Motor neuron (in vitro differentiated cells): ENCODE measurements around the gene HUNK. TPM values are rescaled to one million over a fixed set of nuclear protein-coding genes. Genes with fewer than 3 reads are reported as not detected.
"Not testable (repeated sequence)": the region's sequence is repeated elsewhere in the genome, so short reads cannot be mapped to it uniquely, and the experiment has no call there.

Source experiments
- ATAC-seq, 8 experiments: fragments of 200-7000 bp; cut with Tn5 transposase; replicated peaks in 6 of 8; 2 replicates each; pipeline ENCODE4 v1.8.0; 2021; ENCODE audit warnings: mild to moderate bottlenecking in 8 of 8, moderate library complexity in 8 of 8
- H3K27ac ChIP-seq, 2 donors: fragments of 250-450 bp; sonication (Bioruptor Pico); 2 replicates each; pipeline ENCODE4 v1.9.0; 2021; ENCODE audit warnings: antibody characterized with exemption in 2 of 2, mild to moderate bottlenecking in 2 of 2, moderate library complexity in 1 of 2
- H3K4me1 ChIP-seq, 2 donors: fragments of 250-450 bp; sonication (Bioruptor Pico); replicated peaks in 1 of 2; 2 replicates each; pipeline ENCODE4 v1.6.1; 2021; ENCODE audit warnings: antibody characterized with exemption in 2 of 2, mild to moderate bottlenecking in 2 of 2, moderate library complexity in 1 of 2
- H3K4me3 ChIP-seq, 5 donors: fragments of 250-450 bp; sonication (Bioruptor Pico); 2 replicates each; pipeline ENCODE4 v1.9.0; 2021; ENCODE audit warnings: antibody characterized with exemption in 5 of 5, mild to moderate bottlenecking in 5 of 5, moderate library complexity in 4 of 5
- WGBS, 10 experiments: fragments of 450-650 bp; shearing (Covaris generic); methylation state at CpG; one replicate each; pipeline ENCODE4 v1.0.0; 2022; 5-methylcytosine and 5-hydroxymethylcytosine counted together
- in situ Hi-C, 9 experiments: fragments of 400-800 bp; cut with MboI; loops; one replicate each; pipeline ENCODE4 v1.15.0; 2021; ENCODE audit warnings: low sequenced_read_pairs in 9 of 9, low pct_unique_long_range_greater_than_20kb in 2 of 9; ENCODE audit not compliant: unreplicated experiment in 9 of 9
- total RNA-seq, 8 experiments: library from RNA; unstranded; fragments of 300-600 nt; gene quantifications; 2 replicates each; pipeline versions ENCODE4 v1.2.3 to v1.2.4, GENCODE V29; 2022

HUNK gene
- total RNA-seq, 8 experiments from 2014 or later, result 2.5 to 15.8 (median 5.5) TPM

DNA sequence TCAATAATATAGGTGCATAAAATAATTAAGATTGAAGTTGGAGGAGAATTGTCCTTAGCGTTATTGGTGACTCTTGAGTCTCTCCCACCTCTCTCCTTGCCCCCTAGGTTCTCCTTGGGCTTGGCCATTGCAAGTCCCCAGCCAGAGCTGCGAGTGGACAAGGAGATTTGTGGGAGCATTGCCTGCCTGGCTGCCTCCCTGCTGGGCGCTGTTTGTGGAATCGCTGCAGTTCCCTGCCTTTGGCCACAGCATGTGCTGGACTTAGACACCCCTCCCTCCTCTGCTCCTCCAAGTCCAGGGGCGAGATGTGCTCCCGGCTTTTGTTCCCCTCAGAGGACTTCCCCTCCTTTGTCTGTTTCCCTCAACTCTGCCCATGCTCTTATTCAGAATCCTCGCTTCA is 21.9 kb upstream of the HUNK start:
- in situ Hi-C loops, result loop anchor here in 6 of 9 experiments (25.0 kb wide), 2 partner anchors 89 to 411 kb away; no protein-coding TSS in a partner anchor
- ATAC-seq, result no peak
- no peaks in the 10 kb centered on the region for H3K4me1 ChIP-seq
- H3K4me3 ChIP-seq, result no peak overlapping the region
- H3K27ac ChIP-seq, result no peak overlapping the region
- WGBS, 10 experiments, result 78 to 100% (median 91%) methylated on average over 2 to 4 of the region's 7 CpGs; no CpG with 5 or more reads in 2 of the 10 experiments

DNA sequence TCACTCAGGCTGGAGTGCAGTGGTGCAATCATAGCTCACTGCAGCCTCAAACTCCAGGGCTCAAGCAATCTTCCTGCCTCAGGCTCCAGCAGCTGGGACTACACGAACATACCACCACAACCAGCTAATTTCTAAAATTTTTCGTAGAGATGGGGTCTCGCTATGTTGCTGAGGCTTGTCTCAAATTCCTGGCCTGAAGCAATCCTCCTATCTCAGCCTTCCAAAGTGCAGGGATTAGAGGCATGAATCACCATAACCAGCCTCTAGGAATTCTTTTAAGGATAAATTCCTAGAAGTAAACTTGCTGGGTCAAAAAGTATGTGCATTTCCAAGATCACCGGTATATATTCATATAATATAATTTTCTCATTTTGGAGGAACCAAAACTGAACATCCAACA is 17.6 kb upstream of the HUNK start:
- H3K27ac ChIP-seq, result no peak overlapping the region
- H3K4me1 ChIP-seq, result no peaks in the 10 kb centered on the region
- in situ Hi-C loops, result loop anchor here in 6 of 9 experiments (25.0 kb wide), 2 partner anchors 93 to 407 kb away; no protein-coding TSS in a partner anchor
- WGBS, 10 experiments, result 19 to 92% (median 79%) methylated on average over 1 to 4 of the region's 4 CpGs; no CpG with 5 or more reads in 3 of the 10 experiments
- ATAC-seq, result no peak
- no peak overlapping the region for H3K4me3 ChIP-seq

DNA sequence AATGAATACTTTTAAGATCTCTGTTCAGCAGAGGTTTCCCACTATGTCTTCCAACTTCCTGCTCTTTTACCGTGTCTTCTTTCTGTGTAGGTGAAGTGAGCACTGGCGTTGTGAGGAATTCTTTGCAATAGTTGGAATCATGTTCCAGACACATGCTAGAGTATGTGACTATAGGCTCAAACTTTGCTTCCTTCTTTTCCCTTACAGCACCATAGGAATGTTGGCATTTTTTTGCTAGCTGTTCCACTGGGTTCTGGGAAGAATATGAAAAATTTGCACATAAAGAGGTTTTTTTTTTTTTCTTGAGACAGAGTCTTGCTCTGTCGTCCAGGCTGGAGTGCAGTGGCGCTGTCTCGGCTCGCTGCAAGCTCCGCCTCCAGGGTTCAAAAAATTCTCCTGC is 15.7 kb upstream of the HUNK start:
- in situ Hi-C loops, result loop anchor here in 6 of 9 experiments (25.0 kb wide), 2 partner anchors 95 to 405 kb away; no protein-coding TSS in a partner anchor
- no peak overlapping the region for H3K27ac ChIP-seq
- no peaks in the 10 kb centered on the region for H3K4me1 ChIP-seq
- WGBS, 10 experiments, result 39 to 98% (median 83%) methylated on average over 1 to 7 of the region's 7 CpGs
- ATAC-seq, result no peak
- H3K4me3 ChIP-seq, result no peak overlapping the region

DNA sequence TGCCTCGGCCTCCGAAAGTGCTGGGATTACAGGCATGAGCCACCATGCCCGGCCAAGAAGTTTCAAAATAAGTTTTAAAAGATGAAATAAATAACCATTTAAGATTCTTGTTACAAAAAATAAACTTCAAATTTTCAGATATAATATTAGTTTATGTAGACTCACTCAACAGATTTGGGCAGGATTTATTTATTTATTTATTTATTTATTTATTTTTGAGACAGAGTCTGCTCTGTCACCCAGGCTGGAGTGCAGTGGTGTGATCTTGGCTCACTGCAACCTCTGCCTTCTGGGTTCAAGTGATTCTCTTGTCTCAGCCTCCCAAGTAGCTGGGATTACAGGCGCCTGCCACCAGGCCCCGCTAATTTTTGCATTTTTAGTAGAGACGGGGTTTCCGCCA is 15.2 kb upstream of the HUNK start:
- not testable (repeated sequence) for H3K4me3 ChIP-seq, ATAC-seq, H3K27ac ChIP-seq, H3K4me1 ChIP-seq
- 83 to 100% (median 96%) methylated on average over 1 to 4 of the region's 7 CpGs; no CpG with 5 or more reads in 2 of the 10 experiments for WGBS, 10 experiments
- in situ Hi-C loops, result loop anchor here in 6 of 9 experiments (25.0 kb wide), 2 partner anchors 95 to 405 kb away; no protein-coding TSS in a partner anchor

DNA sequence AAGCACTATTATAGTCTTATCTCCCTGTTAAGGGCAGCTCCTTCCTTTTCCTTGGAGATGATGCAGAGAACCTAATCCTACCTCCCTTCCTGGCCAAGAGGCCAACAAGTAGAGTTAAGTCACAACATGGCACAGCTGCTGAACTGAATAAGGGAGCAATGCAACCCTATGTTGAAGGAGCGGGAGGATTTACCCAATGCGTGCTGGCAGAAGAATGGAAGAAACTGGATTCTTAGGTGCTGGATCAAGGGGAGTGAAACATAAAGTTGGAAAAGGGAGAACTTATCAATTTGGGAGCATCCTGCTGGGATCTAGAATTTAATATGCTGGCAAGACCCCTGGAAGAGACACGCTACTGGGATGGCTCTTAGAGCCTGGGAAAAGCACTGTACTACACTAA is 12.0 kb upstream of the HUNK start:
- H3K4me3 ChIP-seq, result no peak overlapping the region
- H3K4me1 ChIP-seq, result peaks cover 0 to 2% of the 10 kb centered on the region in 2 donors
- no peak for ATAC-seq
- in situ Hi-C loops, result loop anchor here in 7 of 9 experiments (10.0 to 25.0 kb wide), 3 partner anchors 66 to 401 kb away; no protein-coding TSS in a partner anchor
- WGBS, 10 experiments, result 71 to 96% (median 89%) methylated on average over 1 to 3 of the region's 3 CpGs; no CpG with 5 or more reads in 6 of the 10 experiments
- no peak overlapping the region for H3K27ac ChIP-seq

DNA sequence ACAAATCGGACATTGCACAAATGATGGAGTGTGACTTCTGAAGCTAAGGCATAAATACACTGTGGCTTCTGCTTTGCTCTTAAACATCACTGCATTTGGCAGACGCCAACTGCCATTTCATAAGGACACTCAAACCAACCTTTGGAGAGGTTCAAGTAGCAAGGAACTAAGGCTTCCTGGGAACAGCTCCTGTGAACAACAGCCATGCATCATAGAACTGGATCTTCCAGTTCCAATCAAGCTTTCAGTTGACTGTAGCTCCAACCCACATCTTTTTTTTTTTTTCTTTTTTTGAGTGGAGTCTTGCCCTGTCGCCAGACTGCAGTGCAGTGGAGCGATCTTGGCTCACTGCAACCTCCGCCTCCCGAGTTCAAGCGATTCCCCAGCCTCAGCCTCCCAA is 10.7 kb upstream of the HUNK start:
- Histone ChIP-seq H3K27ac (no peak overlapping the region), H3K4me3 (no peak overlapping the region), H3K4me1 (peaks cover 3 to 5% of the 10 kb centered on the region in 2 donors)
- in situ Hi-C loops, result loop anchor here in 7 of 9 experiments (10.0 to 25.0 kb wide), 3 partner anchors 67 to 400 kb away; no protein-coding TSS in a partner anchor
- WGBS, 10 experiments, result 29 to 100% (median 83%) methylated on average over 1 to 3 of the region's 7 CpGs; no CpG with 5 or more reads in 2 of the 10 experiments
- no peak for ATAC-seq

DNA sequence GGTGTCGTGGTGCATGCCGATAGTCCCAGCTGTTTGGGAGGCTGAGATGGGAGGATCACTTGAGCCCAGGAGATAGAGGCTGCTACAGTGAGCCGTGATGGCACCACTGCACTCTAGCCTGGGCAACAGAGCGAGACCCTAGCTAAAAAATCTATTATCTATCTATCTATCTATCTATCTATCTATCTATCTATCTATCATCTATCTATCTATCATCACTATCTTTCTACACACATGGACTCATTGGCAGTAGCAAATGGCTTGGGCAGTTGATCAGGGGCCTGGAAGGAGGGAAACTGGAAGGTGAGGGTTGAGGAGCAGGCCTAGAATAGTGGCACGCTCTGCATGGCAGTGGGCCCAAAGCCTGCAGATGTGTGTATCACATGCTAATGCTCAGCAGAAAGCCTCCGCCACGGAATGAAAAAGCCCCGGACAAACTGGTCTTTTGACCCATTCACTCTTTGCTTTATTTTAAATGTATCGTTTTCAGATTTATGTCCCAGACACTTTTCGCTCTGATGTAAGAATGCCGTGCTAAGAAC is 7.3 kb upstream of the HUNK start:
- Histone ChIP-seq H3K27ac (peak overlapping the region in 1 of 2 donors; percentile 19), H3K4me1 (peaks cover 3 to 5% of the 10 kb centered on the region in 2 donors), H3K4me3 (no peak overlapping the region)
- in situ Hi-C loops, result loop anchor here in 7 of 9 experiments (10.0 to 25.0 kb wide), 3 partner anchors 71 to 397 kb away; no protein-coding TSS in a partner anchor
- ATAC-seq, result peak in 2 of 8 experiments; percentile 32 to 36
- WGBS, 10 experiments, result 0 to 100% (median 90%) methylated on average over 1 to 7 of the region's 11 CpGs

DNA sequence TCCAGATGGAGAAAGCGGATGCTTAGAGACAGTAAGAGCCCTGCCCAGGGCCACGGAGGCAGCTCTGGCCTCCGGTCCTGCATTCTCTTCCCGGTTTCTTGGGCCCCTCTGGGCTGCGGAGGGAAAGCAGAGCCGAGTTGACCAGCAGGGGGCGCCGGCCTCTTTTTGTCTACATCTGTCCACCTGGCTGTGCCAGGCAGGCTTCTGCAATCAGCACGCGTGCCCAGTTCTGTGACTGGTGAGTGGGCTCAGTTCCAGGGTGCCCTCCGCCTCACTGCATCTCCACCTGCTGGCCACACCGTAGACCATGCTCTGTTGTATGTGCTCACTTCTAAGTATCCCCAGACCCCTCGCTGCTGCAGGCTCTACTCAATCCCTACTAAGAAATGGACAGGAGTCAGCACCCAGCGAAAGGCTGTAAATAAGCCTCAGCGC is 6.7 kb upstream of the HUNK start:
- in situ Hi-C loops, result loop anchor here in 7 of 9 experiments (10.0 to 25.0 kb wide), 3 partner anchors 71 to 396 kb away; no protein-coding TSS in a partner anchor
- Histone ChIP-seq H3K4me1 (peaks cover 3 to 5% of the 10 kb centered on the region in 2 donors), H3K4me3 (no peak overlapping the region), H3K27ac (peak overlapping the region in 1 of 2 donors; percentile 19)
- 12 to 68% (median 24%) methylated on average over 2 to 12 of the region's 15 CpGs; no CpG with 5 or more reads in 1 of the 10 experiments for WGBS, 10 experiments
- ATAC-seq, result peak; percentile 93 to 100 (median 98)

DNA sequence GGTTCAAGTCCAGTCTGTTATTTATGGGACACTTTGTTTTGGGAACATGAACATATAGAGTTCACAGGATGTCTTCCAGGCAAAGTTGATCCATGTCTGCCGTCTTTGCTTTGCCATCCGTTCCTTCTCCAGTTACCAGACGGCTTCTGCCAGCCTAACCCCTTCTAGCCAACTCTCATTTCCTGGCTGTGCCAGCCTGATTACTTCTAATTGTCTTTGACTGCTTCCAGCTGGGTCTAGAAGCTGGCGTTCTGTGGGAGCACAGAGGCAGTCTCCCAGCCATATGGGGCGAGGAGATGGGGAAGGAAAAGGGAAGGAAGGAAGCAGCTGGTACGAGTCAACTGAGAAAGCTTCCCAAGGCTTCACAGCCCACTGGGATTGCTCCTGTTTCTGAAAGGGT is 3.1 kb upstream of the HUNK start:
- Histone ChIP-seq H3K27ac (no peak overlapping the region), H3K4me1 (peaks cover 8% of the 10 kb centered on the region in 2 donors), H3K4me3 (no peak overlapping the region)
- WGBS, 10 experiments, result 50 to 93% (median 67%) methylated on average over 1 to 4 of the region's 6 CpGs; no CpG with 5 or more reads in 5 of the 10 experiments
- no peak for ATAC-seq
- in situ Hi-C loops, result loop anchor here in 7 of 9 experiments (10.0 to 25.0 kb wide), 3 partner anchors 75 to 393 kb away; no protein-coding TSS in a partner anchor

DNA sequence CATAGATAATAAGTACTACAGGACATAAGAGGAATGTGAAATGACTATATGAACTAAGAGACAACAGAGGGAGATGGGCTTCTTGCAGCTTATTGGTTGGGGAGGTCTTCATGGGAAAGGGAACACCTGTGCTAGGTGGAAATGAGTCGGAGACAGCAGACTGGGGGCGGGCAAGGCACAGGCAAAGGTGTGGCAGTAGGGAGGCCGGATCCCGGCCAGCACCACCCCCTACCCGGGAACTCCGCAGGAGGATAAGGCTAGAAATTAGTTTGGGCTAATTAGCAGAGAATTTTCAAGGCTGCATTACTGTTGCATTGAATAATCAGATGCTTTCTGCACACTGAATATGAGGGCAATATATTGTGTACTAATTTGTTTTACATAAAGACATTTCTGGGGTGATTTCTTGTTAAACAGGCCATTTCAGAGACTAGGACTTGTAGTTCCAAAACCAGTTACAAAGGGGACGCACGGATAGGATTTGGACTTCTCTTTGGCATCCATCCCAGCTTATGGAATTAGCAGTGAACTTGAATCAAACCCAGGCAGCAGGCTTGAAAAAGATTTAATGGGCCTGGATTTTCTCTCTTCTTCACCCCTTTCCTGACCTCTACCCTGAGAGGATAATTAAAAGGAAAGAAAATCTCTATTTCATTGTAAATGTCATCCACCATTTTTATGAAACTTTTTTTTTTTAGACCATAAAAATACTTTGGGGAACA is 2.2 kb upstream of the HUNK start:
- in situ Hi-C loops, result loop anchor here in 6 of 9 experiments (25.0 kb wide), 2 partner anchors 108 to 392 kb away; no protein-coding TSS in a partner anchor
- 36 to 100% (median 86%) methylated on average over 2 to 7 of the region's 8 CpGs; no CpG with 5 or more reads in 1 of the 10 experiments for WGBS, 10 experiments

DNA sequence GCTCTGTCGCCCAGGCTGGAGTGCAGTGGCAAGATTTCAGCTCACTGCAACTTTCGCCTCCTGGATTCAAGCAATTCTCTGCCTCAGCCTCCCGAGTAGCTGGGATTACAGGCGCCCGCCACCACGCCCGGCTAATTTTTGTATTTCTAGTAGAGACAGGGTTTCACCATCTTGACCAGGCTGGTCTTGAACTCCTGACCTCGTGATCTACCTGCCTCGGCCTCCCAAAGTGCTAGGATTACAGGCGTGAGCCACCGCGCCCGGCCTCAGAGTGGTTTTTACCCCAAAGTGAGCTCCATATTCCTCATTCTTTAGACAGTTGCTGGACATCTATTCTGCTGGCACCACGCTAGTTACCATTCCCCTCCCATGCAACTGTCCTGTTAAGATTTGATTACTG is 1.4 kb upstream of the HUNK start:
- not testable (repeated sequence) for ATAC-seq, H3K27ac ChIP-seq
- WGBS, 10 experiments, result 93 to 100% (median 95%) methylated on average over 3 to 11 of the region's 14 CpGs; no CpG with 5 or more reads in 4 of the 10 experiments
- Histone ChIP-seq H3K4me1 (peaks cover 11 to 12% of the 10 kb centered on the region in 2 donors), H3K4me3 (peak overlapping the region in 2 of 5 donors; percentile 76 to 86)
- in situ Hi-C loops, result loop anchor here in 6 of 9 experiments (25.0 kb wide), 2 partner anchors 109 to 391 kb away; no protein-coding TSS in a partner anchor

More for the DNA sequence above, 2.2 kb upstream of the HUNK start:
- Histone ChIP-seq H3K4me1 (peaks cover 14% of the 10 kb centered on the region in 2 donors), H3K27ac (no peak overlapping the region), H3K4me3 (no peak overlapping the region)
- ATAC-seq, result no peak

DNA sequence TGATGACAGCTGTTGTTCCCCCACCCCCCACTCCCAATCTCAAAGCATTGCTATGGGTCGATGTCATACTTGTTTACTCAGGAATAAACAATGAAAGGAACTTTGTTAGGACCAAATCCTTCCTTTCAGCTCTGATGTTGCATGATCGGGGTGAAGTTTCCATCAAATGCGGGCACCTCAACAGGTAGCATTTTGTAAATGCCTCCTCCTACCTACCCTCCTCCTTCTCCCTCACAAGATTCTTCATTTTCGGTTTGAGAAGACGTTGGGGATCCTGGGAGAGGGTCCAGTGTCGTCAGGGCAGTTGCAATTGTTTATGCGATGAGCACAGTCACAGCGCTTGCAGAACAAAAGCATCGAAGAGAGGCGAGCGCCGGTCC is 758 bp upstream of the HUNK start:
- in situ Hi-C loops, result loop anchor here in 6 of 9 experiments (25.0 kb wide), 2 partner anchors 110 to 390 kb away; no protein-coding TSS in a partner anchor
- Histone ChIP-seq H3K4me3 (peak overlapping the region; percentile 59 to 92 (median 76)), H3K27ac (peak overlapping the region; percentile 73 to 76), H3K4me1 (peaks cover 10 to 11% of the 10 kb centered on the region in 2 donors)
- WGBS, 10 experiments, result 0 to 62% (median 6%) methylated on average over 1 to 6 of the region's 12 CpGs; no CpG with 5 or more reads in 5 of the 10 experiments
- no peak for ATAC-seq
